Measurements from ENCODE around the gene OR8B2.
"Not testable (repeated sequence)": the region's sequence is repeated elsewhere in the genome, so short reads cannot be mapped to it uniquely, and the experiment has no call there.

Gene OR8B2

DNA sequence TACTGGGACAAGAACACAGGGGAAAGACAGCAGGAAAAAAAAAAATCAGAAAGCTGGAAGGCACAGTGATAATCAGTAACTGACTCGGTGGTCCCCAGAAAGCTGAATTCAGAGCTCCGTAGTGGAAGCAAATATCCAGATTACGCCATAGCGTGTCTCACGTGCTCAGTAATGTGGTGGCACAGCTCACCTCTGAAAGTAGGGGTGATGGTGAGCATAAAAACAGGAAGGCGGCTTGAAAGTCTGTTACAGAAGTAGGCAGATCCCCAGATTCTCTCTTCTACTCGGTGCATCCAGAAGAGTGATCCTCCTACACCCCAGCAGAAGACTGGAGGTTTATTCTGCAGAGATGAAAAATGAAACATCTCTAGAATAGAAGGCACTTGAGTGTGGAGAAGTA lies 25.6 kb upstream of the OR8B2 start:
- no peak for ATAC-seq
- TF ChIP-seq ZNF8 (CRISPR knock-in tag; IDR thresholded peaks at IDR 0.05): no peak
- TF ChIP-seq, protein P1, sequence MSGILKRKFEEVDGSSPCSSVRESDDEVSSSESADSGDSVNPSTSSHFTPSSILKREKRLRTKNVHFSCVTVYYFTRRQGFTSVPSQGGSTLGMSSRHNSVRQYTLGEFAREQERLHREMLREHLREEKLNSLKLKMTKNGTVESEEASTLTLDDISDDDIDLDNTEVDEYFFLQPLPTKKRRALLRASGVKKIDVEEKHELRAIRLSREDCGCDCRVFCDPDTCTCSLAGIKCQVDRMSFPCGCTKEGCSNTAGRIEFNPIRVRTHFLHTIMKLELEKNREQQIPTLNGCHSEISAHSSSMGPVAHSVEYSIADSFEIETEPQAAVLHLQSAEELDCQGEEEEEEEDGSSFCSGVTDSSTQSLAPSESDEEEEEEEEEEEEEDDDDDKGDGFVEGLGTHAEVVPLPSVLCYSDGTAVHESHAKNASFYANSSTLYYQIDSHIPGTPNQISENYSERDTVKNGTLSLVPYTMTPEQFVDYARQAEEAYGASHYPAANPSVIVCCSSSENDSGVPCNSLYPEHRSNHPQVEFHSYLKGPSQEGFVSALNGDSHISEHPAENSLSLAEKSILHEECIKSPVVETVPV (CRISPR knock-in tag; IDR thresholded peaks at IDR 0.05): no peak
- TF ChIP-seq ARNTL (CRISPR knock-in tag; IDR thresholded peaks at IDR 0.05; ENCODE audit: borderline replicate concordance, low read depth): no peak
- TF ChIP-seq OSR1 (CRISPR knock-in tag; IDR thresholded peaks at IDR 0.05): no peak
- TF ChIP-seq, protein P2, sequence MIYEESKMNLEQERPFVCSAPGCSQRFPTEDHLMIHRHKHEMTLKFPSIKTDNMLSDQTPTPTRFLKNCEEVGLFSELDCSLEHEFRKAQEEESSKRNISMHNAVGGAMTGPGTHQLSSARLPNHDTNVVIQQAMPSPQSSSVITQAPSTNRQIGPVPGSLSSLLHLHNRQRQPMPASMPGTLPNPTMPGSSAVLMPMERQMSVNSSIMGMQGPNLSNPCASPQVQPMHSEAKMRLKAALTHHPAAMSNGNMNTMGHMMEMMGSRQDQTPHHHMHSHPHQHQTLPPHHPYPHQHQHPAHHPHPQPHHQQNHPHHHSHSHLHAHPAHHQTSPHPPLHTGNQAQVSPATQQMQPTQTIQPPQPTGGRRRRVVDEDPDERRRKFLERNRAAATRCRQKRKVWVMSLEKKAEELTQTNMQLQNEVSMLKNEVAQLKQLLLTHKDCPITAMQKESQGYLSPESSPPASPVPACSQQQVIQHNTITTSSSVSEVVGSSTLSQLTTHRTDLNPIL (CRISPR knock-in tag; IDR thresholded peaks at IDR 0.05; ENCODE audit: low read depth): no peak
- TF ChIP-seq ZFP3 (CRISPR knock-in tag; IDR thresholded peaks at IDR 0.05): no peak
- TF ChIP-seq ISL1 (CRISPR knock-in tag; IDR thresholded peaks at IDR 0.05): no peak
- TF ChIP-seq CSDC2 (CRISPR knock-in tag; IDR thresholded peaks at IDR 0.05): no peak
- no peak for TF ChIP-seq BACH2 (CRISPR knock-in tag; IDR thresholded peaks at IDR 0.05; ENCODE audit: borderline replicate concordance)
- no peak for TF ChIP-seq ZNF565 (CRISPR knock-in tag; conservative IDR thresholded peaks at IDR 0.05; ENCODE audit: low read depth)
- no peak for TF ChIP-seq TOX (CRISPR knock-in tag; IDR thresholded peaks at IDR 0.05; ENCODE audit: borderline replicate concordance)
- TF ChIP-seq ZFP30 (CRISPR knock-in tag; IDR thresholded peaks at IDR 0.05): no peak

DNA sequence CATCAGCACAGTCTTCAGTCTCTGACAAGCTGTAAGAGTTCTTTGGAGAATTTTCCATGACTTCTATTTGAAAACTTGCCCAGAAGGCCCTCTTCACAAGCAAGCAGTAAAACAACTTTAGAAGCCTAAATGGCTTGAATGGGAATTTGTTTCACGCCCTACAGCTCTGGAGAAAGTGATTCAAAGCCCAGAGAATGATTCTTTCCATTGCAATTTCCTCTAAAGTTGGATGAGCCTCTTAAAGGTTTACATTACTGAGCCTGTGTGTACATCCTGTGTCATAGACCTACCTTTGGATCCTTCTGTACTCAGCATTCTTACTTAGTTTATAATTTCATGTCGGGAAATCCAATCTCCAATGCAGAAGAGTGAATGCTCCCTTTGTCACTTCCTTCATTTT lies 21.3 kb upstream of the OR8B2 start:
- ATAC-seq: no peak
- TF ChIP-seq ARNTL (CRISPR knock-in tag; IDR thresholded peaks at IDR 0.05; ENCODE audit: borderline replicate concordance, low read depth): no peak
- TF ChIP-seq ZNF70 (CRISPR knock-in tag; IDR thresholded peaks at IDR 0.05): no peak
- no peak for TF ChIP-seq ISL1 (CRISPR knock-in tag; IDR thresholded peaks at IDR 0.05)
- no peak for TF ChIP-seq ESRRG (CRISPR knock-in tag; IDR thresholded peaks at IDR 0.05)
- no peak for TF ChIP-seq TOX (CRISPR knock-in tag; IDR thresholded peaks at IDR 0.05; ENCODE audit: borderline replicate concordance)
- TF ChIP-seq, protein P3, sequence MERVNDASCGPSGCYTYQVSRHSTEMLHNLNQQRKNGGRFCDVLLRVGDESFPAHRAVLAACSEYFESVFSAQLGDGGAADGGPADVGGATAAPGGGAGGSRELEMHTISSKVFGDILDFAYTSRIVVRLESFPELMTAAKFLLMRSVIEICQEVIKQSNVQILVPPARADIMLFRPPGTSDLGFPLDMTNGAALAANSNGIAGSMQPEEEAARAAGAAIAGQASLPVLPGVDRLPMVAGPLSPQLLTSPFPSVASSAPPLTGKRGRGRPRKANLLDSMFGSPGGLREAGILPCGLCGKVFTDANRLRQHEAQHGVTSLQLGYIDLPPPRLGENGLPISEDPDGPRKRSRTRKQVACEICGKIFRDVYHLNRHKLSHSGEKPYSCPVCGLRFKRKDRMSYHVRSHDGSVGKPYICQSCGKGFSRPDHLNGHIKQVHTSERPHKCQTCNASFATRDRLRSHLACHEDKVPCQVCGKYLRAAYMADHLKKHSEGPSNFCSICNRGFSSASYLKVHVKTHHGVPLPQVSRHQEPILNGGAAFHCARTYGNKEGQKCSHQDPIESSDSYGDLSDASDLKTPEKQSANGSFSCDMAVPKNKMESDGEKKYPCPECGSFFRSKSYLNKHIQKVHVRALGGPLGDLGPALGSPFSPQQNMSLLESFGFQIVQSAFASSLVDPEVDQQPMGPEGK (CRISPR knock-in tag; IDR thresholded peaks at IDR 0.05; ENCODE audit: borderline replicate concordance): no peak
- no peak for TF ChIP-seq PPARA (CRISPR knock-in tag; IDR thresholded peaks at IDR 0.05; ENCODE audit: borderline replicate concordance)
- TF ChIP-seq, protein P4, sequence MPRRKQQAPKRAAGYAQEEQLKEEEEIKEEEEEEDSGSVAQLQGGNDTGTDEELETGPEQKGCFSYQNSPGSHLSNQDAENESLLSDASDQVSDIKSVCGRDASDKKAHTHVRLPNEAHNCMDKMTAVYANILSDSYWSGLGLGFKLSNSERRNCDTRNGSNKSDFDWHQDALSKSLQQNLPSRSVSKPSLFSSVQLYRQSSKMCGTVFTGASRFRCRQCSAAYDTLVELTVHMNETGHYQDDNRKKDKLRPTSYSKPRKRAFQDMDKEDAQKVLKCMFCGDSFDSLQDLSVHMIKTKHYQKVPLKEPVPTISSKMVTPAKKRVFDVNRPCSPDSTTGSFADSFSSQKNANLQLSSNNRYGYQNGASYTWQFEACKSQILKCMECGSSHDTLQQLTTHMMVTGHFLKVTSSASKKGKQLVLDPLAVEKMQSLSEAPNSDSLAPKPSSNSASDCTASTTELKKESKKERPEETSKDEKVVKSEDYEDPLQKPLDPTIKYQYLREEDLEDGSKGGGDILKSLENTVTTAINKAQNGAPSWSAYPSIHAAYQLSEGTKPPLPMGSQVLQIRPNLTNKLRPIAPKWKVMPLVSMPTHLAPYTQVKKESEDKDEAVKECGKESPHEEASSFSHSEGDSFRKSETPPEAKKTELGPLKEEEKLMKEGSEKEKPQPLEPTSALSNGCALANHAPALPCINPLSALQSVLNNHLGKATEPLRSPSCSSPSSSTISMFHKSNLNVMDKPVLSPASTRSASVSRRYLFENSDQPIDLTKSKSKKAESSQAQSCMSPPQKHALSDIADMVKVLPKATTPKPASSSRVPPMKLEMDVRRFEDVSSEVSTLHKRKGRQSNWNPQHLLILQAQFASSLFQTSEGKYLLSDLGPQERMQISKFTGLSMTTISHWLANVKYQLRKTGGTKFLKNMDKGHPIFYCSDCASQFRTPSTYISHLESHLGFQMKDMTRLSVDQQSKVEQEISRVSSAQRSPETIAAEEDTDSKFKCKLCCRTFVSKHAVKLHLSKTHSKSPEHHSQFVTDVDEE (CRISPR knock-in tag; IDR thresholded peaks at IDR 0.05): no peak

DNA sequence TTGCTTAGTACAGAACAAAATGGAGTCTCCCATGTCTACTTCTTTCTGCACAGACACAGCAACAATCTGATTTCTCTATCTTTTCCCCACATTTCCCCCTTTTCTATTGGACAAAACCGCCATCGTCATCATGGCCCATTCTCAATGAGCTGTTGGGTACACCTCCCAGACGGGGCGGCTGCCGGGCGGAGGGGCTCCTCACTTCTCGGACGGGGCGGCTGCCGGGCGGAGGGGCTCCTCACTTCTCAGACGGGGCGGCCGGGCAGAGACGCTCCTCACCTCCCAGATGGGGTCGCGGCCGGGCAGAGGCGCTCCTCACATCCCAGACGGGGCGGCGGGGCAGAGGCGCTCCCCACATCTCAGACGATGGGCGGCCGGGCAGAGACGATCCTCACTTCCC lies 18.9 kb upstream of the OR8B2 start:
- not testable (repeated sequence) for ATAC-seq

DNA sequence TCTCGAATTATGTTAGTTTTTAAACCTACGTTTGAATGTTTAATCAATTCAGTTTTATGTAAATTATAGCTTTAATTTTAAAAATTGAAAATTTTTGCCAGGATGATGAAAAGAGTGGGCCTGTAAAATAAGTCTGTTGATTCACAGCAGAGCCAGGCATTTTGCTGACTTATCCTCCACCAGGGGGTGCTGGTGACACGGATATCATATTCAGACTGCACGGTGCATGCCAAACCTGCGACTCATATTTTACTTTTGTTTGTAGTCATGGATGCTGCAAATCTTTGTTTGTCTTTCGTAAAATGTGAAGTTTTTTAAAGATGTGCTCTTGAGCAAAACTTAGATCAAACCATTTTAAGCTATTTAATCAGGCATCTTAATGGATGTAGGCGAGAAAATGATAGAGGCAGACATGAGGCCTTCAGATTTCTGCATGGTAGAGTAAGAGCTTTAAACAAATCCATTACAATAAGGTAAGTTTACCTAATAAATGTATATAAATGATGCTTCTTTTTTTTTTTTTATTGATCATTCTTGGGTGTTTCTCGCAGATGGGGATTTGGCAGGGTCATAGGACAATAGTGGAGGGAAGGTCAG lies 18.1 kb upstream of the OR8B2 start:
- ATAC-seq: peak; percentile 99
- TF ChIP-seq ZFP3 (CRISPR knock-in tag; IDR thresholded peaks at IDR 0.05): no peak
- no peak for TF ChIP-seq ESRRG (CRISPR knock-in tag; IDR thresholded peaks at IDR 0.05)
- no peak for TF ChIP-seq ZFP30 (CRISPR knock-in tag; IDR thresholded peaks at IDR 0.05)
- TF ChIP-seq, protein P3 (CRISPR knock-in tag; IDR thresholded peaks at IDR 0.05; ENCODE audit: borderline replicate concordance): no peak
- no peak for TF ChIP-seq CSDC2 (CRISPR knock-in tag; IDR thresholded peaks at IDR 0.05)
- no peak for TF ChIP-seq ZNF8 (CRISPR knock-in tag; IDR thresholded peaks at IDR 0.05)
- no peak for TF ChIP-seq GLIS3 (CRISPR knock-in tag; IDR thresholded peaks at IDR 0.05)
- TF ChIP-seq ZNF565 (CRISPR knock-in tag; conservative IDR thresholded peaks at IDR 0.05; ENCODE audit: low read depth): no peak
- TF ChIP-seq, protein P1 (CRISPR knock-in tag; IDR thresholded peaks at IDR 0.05): no peak
- no peak for TF ChIP-seq ISL1 (CRISPR knock-in tag; IDR thresholded peaks at IDR 0.05)
- no peak for TF ChIP-seq OSR1 (CRISPR knock-in tag; IDR thresholded peaks at IDR 0.05)
- no peak for TF ChIP-seq ZC3H10 (CRISPR knock-in tag; IDR thresholded peaks at IDR 0.05)
- TF ChIP-seq, protein P5, sequence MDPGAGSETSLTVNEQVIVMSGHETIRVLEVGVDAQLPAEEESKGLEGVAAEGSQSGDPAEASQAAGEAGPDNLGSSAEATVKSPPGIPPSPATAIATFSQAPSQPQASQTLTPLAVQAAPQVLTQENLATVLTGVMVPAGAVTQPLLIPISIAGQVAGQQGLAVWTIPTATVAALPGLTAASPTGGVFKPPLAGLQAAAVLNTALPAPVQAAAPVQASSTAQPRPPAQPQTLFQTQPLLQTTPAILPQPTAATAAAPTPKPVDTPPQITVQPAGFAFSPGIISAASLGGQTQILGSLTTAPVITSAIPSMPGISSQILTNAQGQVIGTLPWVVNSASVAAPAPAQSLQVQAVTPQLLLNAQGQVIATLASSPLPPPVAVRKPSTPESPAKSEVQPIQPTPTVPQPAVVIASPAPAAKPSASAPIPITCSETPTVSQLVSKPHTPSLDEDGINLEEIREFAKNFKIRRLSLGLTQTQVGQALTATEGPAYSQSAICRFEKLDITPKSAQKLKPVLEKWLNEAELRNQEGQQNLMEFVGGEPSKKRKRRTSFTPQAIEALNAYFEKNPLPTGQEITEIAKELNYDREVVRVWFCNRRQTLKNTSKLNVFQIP (CRISPR knock-in tag; IDR thresholded peaks at IDR 0.05; ENCODE audit: borderline replicate concordance, low read depth): no peak
- TF ChIP-seq, protein P2 (CRISPR knock-in tag; IDR thresholded peaks at IDR 0.05; ENCODE audit: low read depth): no peak
- no peak for TF ChIP-seq TOX (CRISPR knock-in tag; IDR thresholded peaks at IDR 0.05; ENCODE audit: borderline replicate concordance)

Data from SK-N-SH treated with all-trans-retinoic acid at 6 μM for 48 hours (cell line).